LNCaP clone FGC (cell line): ENCODE measurements around the gene TRAF3IP1.

Source experiments
- DNase-seq: peaks from one replicate; pipeline ENCODE4 v3.0.0-alpha.2; 2011; ENCODE audit warnings: low read depth
- H3K4me3 ChIP-seq: 2 replicates; pipeline ENCODE4 v1.5.1; 2011; ENCODE audit warnings: mild to moderate bottlenecking, low read depth, low read length, control low read depth
- TF ChIP-seq, protein P1 (sequence below): IDR thresholded peaks from 2 replicates; pipeline ENCODE4 v1.5.1; 2012; ENCODE audit warnings: mild to moderate bottlenecking; ENCODE audit not compliant: control insufficient read depth, insufficient read depth; ENCODE audit errors: extremely low read depth

TRAF3IP1 gene

DNA sequence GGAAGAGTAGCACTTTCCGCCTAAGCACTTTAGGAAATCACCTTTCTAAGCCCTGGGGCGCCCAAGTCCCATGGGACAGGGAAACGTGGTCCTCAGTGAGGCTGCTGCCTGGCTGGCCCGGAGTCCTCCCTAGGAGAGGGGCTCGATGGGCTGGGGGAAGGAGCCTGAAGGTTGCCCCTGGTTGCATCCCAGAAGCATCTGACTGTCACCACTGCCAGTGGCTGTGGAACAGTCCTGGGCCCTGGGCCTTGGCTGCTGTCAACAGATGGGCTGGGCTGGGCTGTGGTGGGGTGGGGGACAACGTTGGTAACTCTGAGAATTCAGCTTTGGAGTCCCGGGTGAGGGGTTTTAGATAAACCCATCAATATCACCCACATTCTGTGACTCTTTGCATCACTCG lies 128.9 kb downstream of the TRAF3IP1 start:
- TF ChIP-seq, protein P1, sequence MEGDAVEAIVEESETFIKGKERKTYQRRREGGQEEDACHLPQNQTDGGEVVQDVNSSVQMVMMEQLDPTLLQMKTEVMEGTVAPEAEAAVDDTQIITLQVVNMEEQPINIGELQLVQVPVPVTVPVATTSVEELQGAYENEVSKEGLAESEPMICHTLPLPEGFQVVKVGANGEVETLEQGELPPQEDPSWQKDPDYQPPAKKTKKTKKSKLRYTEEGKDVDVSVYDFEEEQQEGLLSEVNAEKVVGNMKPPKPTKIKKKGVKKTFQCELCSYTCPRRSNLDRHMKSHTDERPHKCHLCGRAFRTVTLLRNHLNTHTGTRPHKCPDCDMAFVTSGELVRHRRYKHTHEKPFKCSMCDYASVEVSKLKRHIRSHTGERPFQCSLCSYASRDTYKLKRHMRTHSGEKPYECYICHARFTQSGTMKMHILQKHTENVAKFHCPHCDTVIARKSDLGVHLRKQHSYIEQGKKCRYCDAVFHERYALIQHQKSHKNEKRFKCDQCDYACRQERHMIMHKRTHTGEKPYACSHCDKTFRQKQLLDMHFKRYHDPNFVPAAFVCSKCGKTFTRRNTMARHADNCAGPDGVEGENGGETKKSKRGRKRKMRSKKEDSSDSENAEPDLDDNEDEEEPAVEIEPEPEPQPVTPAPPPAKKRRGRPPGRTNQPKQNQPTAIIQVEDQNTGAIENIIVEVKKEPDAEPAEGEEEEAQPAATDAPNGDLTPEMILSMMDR: no peak
- H3K4me3 ChIP-seq: no peak overlapping the region
- no peak for DNase-seq

DNA sequence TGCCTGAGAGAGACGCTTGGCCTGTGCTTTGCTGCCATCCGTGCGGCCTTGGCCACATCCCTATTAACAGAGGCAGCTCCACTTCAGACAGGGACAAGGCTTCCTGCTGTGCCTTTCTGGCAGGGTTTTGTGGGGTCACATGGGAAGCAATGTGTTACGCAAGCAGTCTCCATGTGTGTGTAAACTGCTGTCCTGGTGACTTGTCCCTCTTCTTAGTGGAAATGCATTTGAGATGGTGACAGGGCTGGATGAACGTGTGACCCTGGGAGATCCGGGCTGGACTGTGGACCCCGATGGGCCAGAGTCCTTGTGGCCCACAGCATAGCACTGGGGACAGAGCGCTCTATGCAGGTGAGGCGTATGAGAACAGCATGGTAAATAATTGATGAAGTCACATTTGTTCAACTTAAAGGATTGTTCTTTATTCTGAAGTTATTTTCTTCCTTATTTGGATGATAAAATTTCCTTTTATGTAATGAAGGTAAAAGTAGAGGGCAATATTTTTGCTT lies 129.6 kb downstream of the TRAF3IP1 start:
- H3K4me3 ChIP-seq: no peak overlapping the region
- DNase-seq: no peak
- TF ChIP-seq, protein P1: no peak

DNA sequence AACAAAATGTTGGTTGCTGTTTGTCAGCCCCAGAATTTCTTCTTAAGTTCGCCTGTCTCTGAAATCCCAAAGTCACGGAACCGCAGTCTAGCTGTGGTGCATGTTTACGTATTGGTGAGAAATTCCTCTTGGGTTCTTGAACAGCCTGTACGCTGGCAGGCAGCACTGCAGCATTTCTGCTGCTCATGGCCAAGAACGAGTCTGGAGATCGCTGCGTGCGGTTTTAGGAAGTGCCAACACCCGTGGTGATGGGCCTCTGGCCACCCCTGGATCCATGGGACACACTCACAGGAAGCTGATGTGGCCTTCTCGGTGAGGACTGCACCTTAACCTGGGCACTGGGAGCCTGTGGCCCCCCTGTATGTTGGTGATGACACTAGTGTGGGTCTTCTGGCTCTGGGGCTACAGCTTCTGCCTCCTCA lies 130.1 kb downstream of the TRAF3IP1 start:
- DNase-seq: no peak
- TF ChIP-seq, protein P1: no peak
- no peak overlapping the region for H3K4me3 ChIP-seq
